ENCODE data around the gene BRAF. TPM values are rescaled to one million over a fixed set of nuclear protein-coding genes. Genes with fewer than 3 reads are reported as not detected.
"Not testable (repeated sequence)": the region's sequence is repeated elsewhere in the genome, so short reads cannot be mapped to it uniquely, and the experiment has no call there.

Gene BRAF
- total RNA-seq, 4 donors from 2014 or later = 35.7 to 60.0 (median 40.7) TPM

GRCh38 chr7:140672382-140673062 lies 252.2 kb downstream of the BRAF start, which contains the start of gene ADCK2:
Gene ADCK2 (plus strand): TSS chr7:140672945. CDS start chr7:140673331, 386 bp downstream.
- peak; percentile 72 for ATAC-seq (ENCODE audit: low FRiP score)
- TF ChIP-seq CTCF (IDR thresholded peaks at IDR 0.05) = no peak

DNA sequence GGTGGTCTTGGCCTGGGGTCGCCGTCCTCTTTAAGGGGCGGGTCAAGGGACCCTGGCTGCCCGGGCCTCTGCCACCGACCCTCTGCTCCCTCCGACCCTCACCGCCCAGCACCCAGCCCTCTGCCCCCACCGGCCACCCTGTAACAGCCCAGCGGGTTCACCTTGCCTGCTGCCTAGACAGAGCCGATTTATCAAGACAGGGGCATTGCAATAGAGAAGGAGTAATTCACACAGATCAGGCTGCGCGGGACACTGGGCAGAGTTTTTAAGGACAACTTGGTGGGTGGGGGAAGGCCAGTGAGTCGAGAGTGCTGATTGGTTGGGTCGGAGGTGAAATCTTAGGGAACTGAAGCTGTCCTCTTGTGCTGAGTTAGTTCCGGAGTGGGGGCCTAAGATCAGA lies 252.8 kb downstream of the BRAF start:
- ATAC-seq (ENCODE audit: low FRiP score) (no peak), DNase-seq (ENCODE audit: low spot score) (no peak)
- no peak for TF ChIP-seq CTCF (IDR thresholded peaks at IDR 0.05)

More at GRCh38 chr7:140672382-140673062, 252.2 kb downstream of the BRAF start, which contains the start of gene ADCK2:
- no peak for DNase-seq (ENCODE audit: low spot score)

DNA sequence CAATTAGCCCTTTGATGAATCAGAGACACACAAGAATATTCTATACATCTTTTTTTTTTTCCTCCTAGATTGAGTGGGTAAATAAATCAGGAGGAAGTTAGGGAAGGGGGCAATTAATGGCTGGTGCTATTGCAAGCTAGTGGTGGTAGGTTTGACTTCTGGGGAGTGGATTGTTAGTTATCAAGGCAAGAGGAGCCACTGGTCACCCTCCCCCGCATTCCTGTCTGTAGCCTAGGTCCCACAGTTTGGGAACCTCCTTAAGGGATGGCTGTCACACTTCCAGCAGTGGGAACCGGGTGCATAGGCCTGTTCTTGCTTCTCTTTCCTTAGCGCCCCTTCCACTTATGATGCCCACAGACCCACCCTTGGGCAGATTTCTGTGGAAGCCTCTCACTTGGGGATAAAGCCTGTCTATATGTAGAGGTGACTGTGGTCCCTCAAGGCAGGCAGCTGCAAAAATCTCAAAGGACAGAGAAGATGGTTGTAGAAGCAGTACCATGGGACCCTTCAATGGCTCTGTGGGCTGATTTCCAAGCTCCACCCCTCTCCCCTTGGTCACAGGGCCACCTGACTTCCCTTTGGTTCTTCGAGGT lies 254.3 kb downstream of the BRAF start:
- DNase-seq (ENCODE audit: low spot score) (no peak), ATAC-seq (ENCODE audit: low FRiP score) (no peak)
- no peak for TF ChIP-seq CTCF (IDR thresholded peaks at IDR 0.05)

GRCh38 chr7:140669862-140670261 lies 254.9 kb downstream of the BRAF start:
- ATAC-seq (ENCODE audit: low FRiP score); DNase-seq (ENCODE audit: low spot score): not testable (repeated sequence)

- DNase-seq (ENCODE audit: low spot score) = no peak
- no peak for TF ChIP-seq CTCF (IDR thresholded peaks at IDR 0.05)
- ATAC-seq (ENCODE audit: low FRiP score) = no peak
Measured at GRCh38 chr7:140669352-140669751, 255.4 kb downstream of the BRAF start.

Small RNA genes within 50 kb of the gene (small RNA-seq; reads per million reads assigned to genes)
- not detected for gene AC006006.1
- gene RNU6-85P = not detected

Other genes with a start within 250 kb of the BRAF start
- 100 to 1,000 TPM; 118 to 301 (median 234) TPM for gene NDUFB2, start 228.2 kb downstream of the BRAF start, total RNA-seq
- gene MRPS33, start 90.0 kb upstream of the BRAF start, total RNA-seq = 10 to 100 TPM; 16.0 to 21.5 (median 18.9) TPM
- gene TMEM178B, start 149.1 kb upstream of the BRAF start, total RNA-seq = 1 to 10 TPM in 1 of 4 donors, under 1 TPM in 3; 0.50 to 1.3 (median 0.81) TPM